Neural progenitor cell (in vitro differentiated cells): ENCODE data around the gene PIGC. TPM values are rescaled to one million over a fixed set of nuclear protein-coding genes. Genes with fewer than 3 reads are reported as not detected.

ENCODE experiments used
- DNase-seq: peaks from one replicate; pipeline ENCODE4 v3.0.0-alpha.2; 2016; ENCODE audit warnings: low spot score
- H2AFZ ChIP-seq: fragments of 200-600 bp; sonication (generic); replicated peaks from 2 replicates; pipeline ENCODE4 v1.6.1; 2016; ENCODE audit warnings: antibody characterized with exemption
- H3F3A ChIP-seq: fragments of 200-600 bp; sonication (generic); 2 replicates; pipeline ENCODE4 v1.6.1; 2016; ENCODE audit warnings: antibody characterized with exemption, low read depth
- H3K27ac ChIP-seq: fragments of 200-600 bp; sonication (generic); 2 replicates; pipeline ENCODE4 v1.5.1; 2016; ENCODE audit warnings: mild to moderate bottlenecking
- H3K27me3 ChIP-seq: fragments of 200-600 bp; sonication (generic); 2 replicates; pipeline ENCODE4 v1.6.1; 2016; ENCODE audit warnings: mild to moderate bottlenecking, moderate library complexity
- H3K36me3 ChIP-seq: fragments of 200-600 bp; sonication (generic); 2 replicates; pipeline ENCODE4 v1.5.1; 2016
- H3K4me1 ChIP-seq: fragments of 200-600 bp; sonication (generic); 2 replicates; pipeline ENCODE4 v1.6.1; 2016; ENCODE audit warnings: mixed run types
- H3K4me2 ChIP-seq: fragments of 200-600 bp; sonication (generic); 2 replicates; pipeline ENCODE4 v1.6.1; 2016
- H3K4me3 ChIP-seq: fragments of 200-600 bp; sonication (generic); 2 replicates; pipeline ENCODE4 v1.5.1; 2016
- H3K79me2 ChIP-seq: fragments of 200-600 bp; sonication (generic); 2 replicates; pipeline ENCODE4 v1.6.1; 2016; ENCODE audit warnings: low read depth
- H3K9ac ChIP-seq: fragments of 200-600 bp; sonication (generic); 2 replicates; pipeline ENCODE4 v1.6.1; 2016
- H3K9me3 ChIP-seq: fragments of 200-600 bp; sonication (generic); 2 replicates; pipeline ENCODE4 v1.5.1; 2016; ENCODE audit warnings: low read depth
- H4K20me1 ChIP-seq: fragments of 200-600 bp; sonication (generic); 2 replicates; pipeline ENCODE4 v1.6.1; 2016; ENCODE audit warnings: low read depth
- H3K27ac Mint-ChIP-seq: 3 replicates; pipeline ENCODE4 v1.8.0; 2021; ENCODE audit warnings: mixed read lengths
- H3K27me3 Mint-ChIP-seq: 2 replicates; pipeline ENCODE4 v1.8.0; 2022; ENCODE audit warnings: low read depth, mild to moderate bottlenecking, inconsistent platforms, moderate library complexity, mixed read lengths; ENCODE audit not compliant: insufficient read depth
- H3K36me3 Mint-ChIP-seq: 3 replicates; pipeline ENCODE4 v1.8.0; 2021; ENCODE audit warnings: mixed read lengths
- H3K4me1 Mint-ChIP-seq: 3 replicates; pipeline ENCODE4 v1.8.0; 2021; ENCODE audit warnings: mixed read lengths
- H3K4me3 Mint-ChIP-seq: 3 replicates; pipeline ENCODE4 v1.8.0; 2021; ENCODE audit warnings: mild to moderate bottlenecking, moderate library complexity, mixed read lengths
- H3K9me3 Mint-ChIP-seq: 3 replicates; pipeline ENCODE4 v1.8.0; 2020; ENCODE audit warnings: mixed read lengths
- EZH2 ChIP-seq: fragments of 200-600 bp; sonication (generic); IDR thresholded peaks from 2 replicates; pipeline ENCODE4 v1.6.1; 2017; ENCODE audit warnings: antibody characterized with exemption, mild to moderate bottlenecking, moderate library complexity
- EZH2phosphoT487 ChIP-seq: fragments of 200-600 bp; sonication (generic); IDR thresholded peaks from 2 replicates; pipeline ENCODE4 v1.6.1; 2017; ENCODE audit warnings: antibody characterized with exemption
- total RNA-seq: library from RNA; depleted of rRNA; stranded (reverse); fragments of >200 nt; gene quantifications from 2 replicates; pipeline ENCODE4 v1.2.3, GENCODE V29; 2015; ENCODE audit warnings: low replicate concordance
- TF ChIP-seq, protein P1 (sequence below): fragments of 200-600 bp; sonication (generic); IDR thresholded peaks from 2 replicates; pipeline ENCODE4 v1.5.1; 2017; ENCODE audit warnings: antibody characterized with exemption, mild to moderate bottlenecking

PIGC gene
- total RNA-seq = 35.4 and 39.4 TPM in 2 replicates

DNA sequence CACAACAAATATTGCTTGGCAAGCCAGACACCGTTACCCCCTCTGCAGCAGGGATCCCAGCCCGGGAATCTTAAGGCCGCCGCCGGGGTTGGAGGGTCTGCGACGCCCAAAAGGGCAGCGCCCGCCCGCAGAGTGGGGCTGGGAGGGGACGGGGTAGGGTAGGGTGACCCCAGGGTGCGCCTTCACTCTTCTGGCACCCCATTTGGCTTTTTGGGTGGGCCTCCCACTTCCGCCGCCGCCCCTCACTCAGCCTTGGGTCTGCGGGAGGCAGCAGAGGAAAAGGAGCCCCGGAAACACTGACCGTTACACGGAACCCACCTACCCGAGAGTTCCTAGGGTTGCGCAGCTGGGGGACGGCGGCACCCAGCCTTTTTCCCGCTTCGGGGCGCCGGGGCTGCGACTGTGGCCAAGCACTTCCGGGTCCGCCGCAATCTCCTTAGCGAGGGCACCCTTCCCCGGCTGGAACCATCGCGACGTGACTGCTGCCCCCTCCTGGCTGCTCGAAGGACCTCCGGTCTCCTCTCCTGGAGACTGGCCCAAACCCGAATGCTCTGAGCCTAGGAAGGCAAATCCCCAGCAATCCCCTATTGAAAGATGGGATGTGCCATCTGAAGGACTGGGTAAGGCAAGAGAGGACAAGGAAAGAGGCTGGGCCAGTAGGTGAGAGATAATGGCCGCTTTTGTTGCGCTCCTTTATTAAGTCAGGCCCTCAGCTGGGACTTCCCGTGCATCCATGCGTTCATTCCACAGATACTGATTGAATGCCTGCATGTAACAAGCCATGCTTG lies at the start of gene PIGC:
Gene PIGC (minus strand): TSS at position 404 of the 788 bp plus-strand sequence. CDS start 1,447 bp downstream, outside the sequence.
- peaks cover 25% of the 10 kb centered on the region for H3K79me2 ChIP-seq
- TF ChIP-seq, protein P1, sequence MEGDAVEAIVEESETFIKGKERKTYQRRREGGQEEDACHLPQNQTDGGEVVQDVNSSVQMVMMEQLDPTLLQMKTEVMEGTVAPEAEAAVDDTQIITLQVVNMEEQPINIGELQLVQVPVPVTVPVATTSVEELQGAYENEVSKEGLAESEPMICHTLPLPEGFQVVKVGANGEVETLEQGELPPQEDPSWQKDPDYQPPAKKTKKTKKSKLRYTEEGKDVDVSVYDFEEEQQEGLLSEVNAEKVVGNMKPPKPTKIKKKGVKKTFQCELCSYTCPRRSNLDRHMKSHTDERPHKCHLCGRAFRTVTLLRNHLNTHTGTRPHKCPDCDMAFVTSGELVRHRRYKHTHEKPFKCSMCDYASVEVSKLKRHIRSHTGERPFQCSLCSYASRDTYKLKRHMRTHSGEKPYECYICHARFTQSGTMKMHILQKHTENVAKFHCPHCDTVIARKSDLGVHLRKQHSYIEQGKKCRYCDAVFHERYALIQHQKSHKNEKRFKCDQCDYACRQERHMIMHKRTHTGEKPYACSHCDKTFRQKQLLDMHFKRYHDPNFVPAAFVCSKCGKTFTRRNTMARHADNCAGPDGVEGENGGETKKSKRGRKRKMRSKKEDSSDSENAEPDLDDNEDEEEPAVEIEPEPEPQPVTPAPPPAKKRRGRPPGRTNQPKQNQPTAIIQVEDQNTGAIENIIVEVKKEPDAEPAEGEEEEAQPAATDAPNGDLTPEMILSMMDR = peak; percentile 84
- no peak for TF ChIP-seq EZH2phosphoT487
- no peaks in the 10 kb centered on the region for H3K9me3 ChIP-seq
- peak within 1 kb of the TSS; percentile 89 for H2AFZ ChIP-seq
- no peaks in the 10 kb centered on the region for H3K27me3 ChIP-seq
- H3K27ac Mint-ChIP-seq = peak within 1 kb of the TSS; percentile 81
- peak; percentile 93 for DNase-seq
- peak within 1 kb of the TSS; percentile 95 for H3K4me3 Mint-ChIP-seq
- H3K36me3 Mint-ChIP-seq = peaks cover 23% of the 10 kb centered on the region
- no peaks in the 10 kb centered on the region for H3F3A ChIP-seq
- peak within 1 kb of the TSS; percentile 82 for H3K4me2 ChIP-seq
- H3K27me3 Mint-ChIP-seq = peaks cover 2% of the 10 kb centered on the region
- H3K9ac ChIP-seq = peak within 1 kb of the TSS; percentile 61
- no peaks in the 10 kb centered on the region for H3K9me3 Mint-ChIP-seq
- H3K4me1 ChIP-seq = peaks cover 9% of the 10 kb centered on the region
- peak within 1 kb of the TSS; percentile 85 for H3K4me3 ChIP-seq
- H3K4me1 Mint-ChIP-seq = peaks cover 22% of the 10 kb centered on the region
- H3K36me3 ChIP-seq = no peaks in the 10 kb centered on the region
- H3K27ac ChIP-seq = no peak within 1 kb of the TSS
- peaks cover 4% of the 10 kb centered on the region for H4K20me1 ChIP-seq

DNA sequence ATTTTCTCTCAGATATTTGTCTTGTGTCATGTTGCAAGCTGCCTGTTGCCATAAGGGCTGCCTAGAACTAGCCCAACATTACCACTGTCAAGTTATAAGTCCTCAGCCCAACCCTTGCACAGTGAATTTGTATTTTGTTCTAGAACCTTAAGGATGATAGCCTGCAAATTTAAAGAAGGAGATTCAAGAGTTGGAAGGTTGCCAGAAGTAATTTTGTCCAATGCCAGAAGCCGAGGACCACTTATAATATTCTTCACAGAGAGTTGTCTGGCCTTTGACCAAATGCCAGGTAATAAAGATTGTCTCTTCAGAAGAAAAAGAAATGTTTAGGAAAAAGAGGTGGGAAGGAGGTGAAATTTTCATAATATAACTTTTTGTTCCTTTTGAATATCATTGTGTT lies 48.6 kb upstream of the PIGC start:
- Mint-ChIP-seq H3K4me3 (no peak overlapping the region), H3K27me3 (peaks cover 2% of the 10 kb centered on the region), H3K36me3 (no peaks in the 10 kb centered on the region), H3K4me1 (peaks cover 44% of the 10 kb centered on the region), H3K27ac (no peak overlapping the region), H3K9me3 (no peaks in the 10 kb centered on the region)
- Histone ChIP-seq H4K20me1 (no peaks in the 10 kb centered on the region), H3K27me3 (peaks cover 17% of the 10 kb centered on the region), H3K9me3 (no peaks in the 10 kb centered on the region), H3F3A (peaks cover 9% of the 10 kb centered on the region), H3K4me3 (no peak overlapping the region), H3K36me3 (no peaks in the 10 kb centered on the region), H2AFZ (no peak overlapping the region), H3K79me2 (no peaks in the 10 kb centered on the region), H3K27ac (no peak overlapping the region), H3K4me2 (no peak overlapping the region), H3K9ac (no peak overlapping the region), H3K4me1 (peaks cover 16% of the 10 kb centered on the region)
- TF ChIP-seq EZH2phosphoT487 (no peak), EZH2 (no peak)
- TF ChIP-seq, protein P1 = no peak
- DNase-seq = no peak

DNA sequence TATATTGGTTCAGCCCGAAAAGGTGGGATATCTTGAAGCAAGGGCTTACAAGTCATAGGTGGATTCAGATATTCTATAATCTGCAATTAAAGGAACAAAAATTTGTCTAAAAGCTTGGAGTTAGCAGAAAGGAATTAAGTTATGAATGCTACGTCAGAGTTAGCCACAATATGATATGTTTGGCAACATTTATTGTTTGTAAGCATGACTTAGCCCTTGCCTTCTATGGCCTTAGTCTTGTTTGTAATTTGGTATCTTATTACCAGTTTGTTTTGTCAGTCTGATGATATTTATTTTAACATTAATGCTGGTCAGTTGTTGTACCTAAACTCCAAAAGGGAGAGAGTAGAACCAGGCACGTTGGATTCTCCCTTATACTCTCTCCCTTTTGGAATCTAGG lies 46.0 kb upstream of the PIGC start:
- Histone ChIP-seq H3K9ac (no peak overlapping the region), H3K36me3 (no peaks in the 10 kb centered on the region), H3K27me3 (peaks cover 32% of the 10 kb centered on the region), H3K9me3 (no peaks in the 10 kb centered on the region), H3K79me2 (no peaks in the 10 kb centered on the region), H3K4me2 (no peak overlapping the region), H3F3A (peaks cover 8% of the 10 kb centered on the region), H2AFZ (no peak overlapping the region), H3K4me3 (no peak overlapping the region), H3K4me1 (peaks cover 14% of the 10 kb centered on the region), H3K27ac (no peak overlapping the region), H4K20me1 (no peaks in the 10 kb centered on the region)
- TF ChIP-seq EZH2 (no peak), EZH2phosphoT487 (no peak)
- TF ChIP-seq, protein P1 = no peak
- Mint-ChIP-seq H3K4me3 (no peak overlapping the region), H3K27me3 (peaks cover 2% of the 10 kb centered on the region), H3K36me3 (no peaks in the 10 kb centered on the region), H3K9me3 (no peaks in the 10 kb centered on the region), H3K4me1 (peaks cover 34% of the 10 kb centered on the region), H3K27ac (no peak overlapping the region)
- no peak for DNase-seq
